ENCODE results near the gene WRAP53. TPM values are rescaled to one million over a fixed set of nuclear protein-coding genes. Genes with fewer than 3 reads are reported as not detected.

The WRAP53 gene
- total and polyA plus RNA-seq, 10 of the 15 experiments (the other 5 are each of a cell fraction or from before 2014, with no cell fraction given) = 1.9 to 42.0 (median 21.9) TPM

DNA sequence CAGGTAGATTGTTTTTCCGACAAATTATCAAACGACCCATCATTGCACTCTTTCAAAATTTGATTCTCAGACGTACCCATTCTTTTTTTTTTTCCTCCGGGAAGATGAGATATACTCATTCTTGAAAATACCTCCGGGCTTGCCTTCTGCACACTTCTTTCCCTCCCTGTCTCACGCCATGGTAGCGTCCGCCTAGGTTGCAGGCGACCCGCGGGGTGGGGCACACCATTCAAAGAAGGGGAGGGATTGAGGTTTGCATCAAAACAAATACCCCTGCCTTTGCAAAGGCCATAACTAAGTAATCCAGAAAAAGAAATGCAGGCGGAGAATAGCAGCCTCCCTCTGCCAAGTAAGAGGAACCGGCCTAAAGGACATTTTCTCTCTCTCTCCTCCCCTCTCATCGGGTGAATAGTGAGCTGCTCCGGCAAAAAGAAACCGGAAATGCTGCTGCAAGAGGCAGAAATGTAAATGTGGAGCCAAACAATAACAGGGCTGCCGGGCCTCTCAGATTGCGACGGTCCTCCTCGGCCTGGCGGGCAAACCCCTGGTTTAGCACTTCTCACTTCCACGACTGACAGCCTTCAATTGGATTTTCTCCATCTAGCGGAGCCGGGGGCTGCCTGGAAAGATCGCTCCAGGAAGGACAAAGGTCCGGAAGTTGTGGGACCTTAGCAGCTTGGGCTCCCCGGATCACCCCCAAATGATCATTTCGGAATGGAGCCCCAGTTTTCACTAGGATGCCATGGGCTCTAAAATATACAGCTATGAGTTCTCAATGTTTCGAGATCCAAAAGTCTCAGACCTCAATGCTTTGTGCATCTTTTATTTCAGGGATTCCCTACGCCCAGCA lies 1.8 kb upstream of the WRAP53 start (continued):
- TF ChIP-seq FOS (IDR thresholded peaks at IDR 0.05; ENCODE audit: borderline replicate concordance, extremely low read depth, insufficient read length) (no peak), FOXM1 (IDR thresholded peaks at IDR 0.05; ENCODE audit: low read depth, low read length) (peak; percentile 33; the same call in 1 of the 2 replicates), MXI1 (IDR thresholded peaks at IDR 0.05; ENCODE audit: low read depth, low read length) (no peak), PRDM15 (CRISPR knock-in tag; IDR thresholded peaks at IDR 0.05) (no peak), IRF5 (IDR thresholded peaks at IDR 0.05; ENCODE audit: borderline replicate concordance) (no peak), ZBTB4 (CRISPR knock-in tag; IDR thresholded peaks at IDR 0.05) (no peak), IKZF2 (IDR thresholded peaks at IDR 0.05) (no peak), ATF7 (IDR thresholded peaks at IDR 0.05; ENCODE audit: low read depth) (peak; percentile 100), SRF (IDR thresholded peaks at IDR 0.05; ENCODE audit: low read depth in 2 of 2, low read length in 2 of 2) (no peak), ZBTB33 (IDR thresholded peaks at IDR 0.05) (no peak), ZSCAN29 (IDR thresholded peaks at IDR 0.05) (no peak), POLR2A (IDR thresholded peaks at IDR 0.05; ENCODE audit: low read depth, low read length) (peak; percentile 89), EZH2 (IDR thresholded peaks at IDR 0.05; ENCODE audit: borderline replicate concordance, control insufficient read depth, low read depth, low read length) (no peak)
- TF ChIP-seq, protein P1, sequence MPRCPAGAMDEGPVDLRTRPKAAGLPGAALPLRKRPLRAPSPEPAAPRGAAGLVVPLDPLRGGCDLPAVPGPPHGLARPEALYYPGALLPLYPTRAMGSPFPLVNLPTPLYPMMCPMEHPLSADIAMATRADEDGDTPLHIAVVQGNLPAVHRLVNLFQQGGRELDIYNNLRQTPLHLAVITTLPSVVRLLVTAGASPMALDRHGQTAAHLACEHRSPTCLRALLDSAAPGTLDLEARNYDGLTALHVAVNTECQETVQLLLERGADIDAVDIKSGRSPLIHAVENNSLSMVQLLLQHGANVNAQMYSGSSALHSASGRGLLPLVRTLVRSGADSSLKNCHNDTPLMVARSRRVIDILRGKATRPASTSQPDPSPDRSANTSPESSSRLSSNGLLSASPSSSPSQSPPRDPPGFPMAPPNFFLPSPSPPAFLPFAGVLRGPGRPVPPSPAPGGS (IDR thresholded peaks at IDR 0.05; ENCODE audit: borderline replicate concordance, insufficient read depth, low read depth, low read length, poor library complexity, severe bottlenecking) = no peak
